ENCODE data around the gene B3GNT3.
"Not testable (repeated sequence)": the region's sequence is repeated elsewhere in the genome, so short reads cannot be mapped to it uniquely, and the experiment has no call there.

Gene B3GNT3

DNA sequence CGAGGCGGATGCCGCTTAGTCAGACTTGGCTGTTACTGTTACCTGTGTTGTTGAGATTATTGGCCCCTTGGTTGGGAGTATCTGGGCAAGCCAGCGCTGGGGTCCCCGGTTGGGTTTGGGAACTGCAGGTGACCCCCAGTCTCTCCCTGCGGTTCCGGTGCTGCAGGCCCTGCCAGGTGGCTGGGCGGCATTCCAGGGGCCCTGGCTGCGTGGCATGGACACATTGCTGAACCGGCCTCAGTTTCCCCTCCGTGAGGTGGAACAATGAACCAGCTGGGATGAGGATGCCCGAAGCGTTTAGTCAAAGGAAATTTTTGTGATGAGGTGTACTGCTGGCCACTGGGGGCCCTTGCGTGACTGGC, 538 bp downstream of the B3GNT3 start:
- in situ Hi-C loops (cut with HindIII; ENCODE audit: low pct_unique_long_range_greater_than_20kb, low sequenced_read_pairs) = no loop called here
- DNase-seq (ENCODE audit: low read depth in 1 of 2, low spot score in 1 of 2) = no peak
- TF ChIP-seq JUND (IDR thresholded peaks at IDR 0.05; ENCODE audit: low read depth) = no peak

DNA sequence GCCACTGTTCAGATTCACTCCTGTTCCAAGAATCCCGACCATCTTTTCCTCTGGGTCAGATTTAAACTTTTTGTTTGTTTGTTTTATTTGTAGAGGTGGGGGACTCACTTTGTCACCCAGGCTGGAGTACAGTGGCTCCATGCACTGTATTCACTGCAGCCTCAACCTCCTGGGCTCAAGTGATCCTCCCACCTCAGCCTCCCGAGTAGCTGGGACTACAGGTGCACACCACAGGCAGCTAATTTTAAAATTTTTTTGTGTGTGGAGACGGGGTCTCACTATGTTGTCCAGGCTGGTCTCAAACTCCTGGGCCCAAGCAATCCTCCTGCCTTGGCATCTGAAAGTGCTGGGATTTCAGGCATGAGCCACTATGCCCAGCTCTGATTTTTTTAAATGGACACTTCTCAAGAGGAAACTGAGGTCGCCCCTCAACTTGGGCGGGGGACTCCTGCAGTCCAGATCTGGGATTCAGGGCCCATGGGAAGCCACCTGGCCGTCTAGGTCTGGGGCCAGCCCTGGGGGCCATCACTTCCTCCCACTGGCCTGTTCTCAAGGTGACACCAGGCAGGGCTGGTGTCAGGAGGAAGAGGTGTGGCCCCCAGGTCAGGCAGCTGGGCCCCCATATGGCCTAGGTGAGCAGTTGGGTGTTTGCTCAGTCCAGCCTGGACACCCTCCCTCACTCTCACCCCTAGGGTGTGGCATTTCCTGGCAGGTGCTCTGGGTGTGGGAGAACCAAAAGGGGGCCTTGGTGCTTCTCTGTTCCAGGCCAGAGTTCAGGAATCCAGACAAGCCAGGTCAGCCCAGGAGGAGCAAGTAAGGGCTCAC, 1.3 kb downstream of the B3GNT3 start:
- TF ChIP-seq JUND (IDR thresholded peaks at IDR 0.05; ENCODE audit: low read depth) = no peak
- in situ Hi-C loops (cut with HindIII; ENCODE audit: low pct_unique_long_range_greater_than_20kb, low sequenced_read_pairs) = no loop called here
- DNase-seq (ENCODE audit: low read depth in 1 of 2, low spot score in 1 of 2) = no peak

DNA sequence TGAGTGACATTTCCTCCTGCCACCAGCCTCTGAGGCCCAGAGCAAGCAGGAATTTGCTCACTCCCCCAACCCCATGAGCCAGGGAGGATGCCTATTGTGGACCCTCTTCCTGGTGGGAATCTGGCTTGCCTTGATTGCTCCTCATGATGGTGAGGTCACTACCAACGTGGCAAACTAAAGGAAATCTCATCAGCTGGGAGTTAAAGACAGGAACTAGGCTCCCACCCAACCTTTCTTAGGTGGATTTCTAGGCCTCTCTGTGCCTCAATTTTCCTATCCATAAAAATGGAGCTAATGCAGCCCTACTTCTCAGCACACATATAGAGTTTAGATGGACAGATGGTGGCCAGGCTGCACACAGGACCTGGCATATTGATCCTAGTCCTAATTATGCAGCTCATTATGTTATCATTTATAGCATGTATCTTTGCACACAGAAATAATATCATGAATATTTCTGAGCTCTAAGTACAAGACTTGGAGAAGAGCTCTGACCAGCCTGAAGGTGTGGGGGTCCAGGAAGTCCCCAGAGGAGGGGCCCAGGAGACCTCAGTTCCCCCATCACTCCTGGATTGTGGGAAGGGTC, 2.0 kb downstream of the B3GNT3 start:
- in situ Hi-C loops (cut with HindIII; ENCODE audit: low pct_unique_long_range_greater_than_20kb, low sequenced_read_pairs) = no loop called here
- no peak for TF ChIP-seq JUND (IDR thresholded peaks at IDR 0.05; ENCODE audit: low read depth)
- no peak for DNase-seq (ENCODE audit: low read depth in 1 of 2, low spot score in 1 of 2)

DNA sequence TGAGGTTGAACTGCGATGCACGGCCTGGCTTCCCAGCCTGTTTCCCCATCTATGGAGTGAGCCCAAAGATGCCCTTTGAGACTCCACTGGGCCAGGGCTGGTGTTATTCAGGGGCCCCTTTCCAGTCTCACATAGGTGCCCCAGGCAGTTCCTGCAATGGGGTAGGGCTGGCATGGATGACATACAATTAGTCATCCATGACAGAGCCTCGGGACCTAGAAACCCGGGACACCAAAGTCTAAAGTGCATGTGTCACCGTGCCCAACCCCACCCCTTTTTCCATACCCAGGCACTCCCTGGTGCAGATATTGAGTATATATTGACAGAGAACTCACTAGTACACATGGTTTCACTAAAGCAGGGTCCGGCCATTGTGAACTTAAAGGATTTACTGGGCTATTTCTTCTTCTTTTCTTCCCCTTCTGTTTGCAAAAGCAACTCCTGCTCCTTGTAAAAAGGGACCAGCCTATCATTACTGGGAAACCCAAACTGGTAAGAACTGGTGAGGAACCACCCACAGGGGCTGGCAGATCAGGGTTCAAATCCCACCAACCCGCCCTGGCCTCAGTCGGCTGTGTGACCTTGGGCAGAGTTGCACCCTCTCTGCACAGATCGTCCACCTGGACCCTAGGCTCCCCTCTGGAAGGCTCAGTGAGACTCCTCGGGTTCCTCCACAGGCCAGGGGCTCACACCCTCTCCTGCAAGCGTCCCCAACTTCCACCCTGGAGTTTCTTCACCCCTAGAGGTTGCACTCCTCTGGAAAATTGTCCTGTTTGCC, 2.7 kb downstream of the B3GNT3 start:
- TF ChIP-seq JUND (IDR thresholded peaks at IDR 0.05; ENCODE audit: low read depth) = no peak
- in situ Hi-C loops (cut with HindIII; ENCODE audit: low pct_unique_long_range_greater_than_20kb, low sequenced_read_pairs) = no loop called here
- DNase-seq (ENCODE audit: low read depth in 1 of 2, low spot score in 1 of 2) = peak in 1 of 2 experiments; percentile 26

DNA sequence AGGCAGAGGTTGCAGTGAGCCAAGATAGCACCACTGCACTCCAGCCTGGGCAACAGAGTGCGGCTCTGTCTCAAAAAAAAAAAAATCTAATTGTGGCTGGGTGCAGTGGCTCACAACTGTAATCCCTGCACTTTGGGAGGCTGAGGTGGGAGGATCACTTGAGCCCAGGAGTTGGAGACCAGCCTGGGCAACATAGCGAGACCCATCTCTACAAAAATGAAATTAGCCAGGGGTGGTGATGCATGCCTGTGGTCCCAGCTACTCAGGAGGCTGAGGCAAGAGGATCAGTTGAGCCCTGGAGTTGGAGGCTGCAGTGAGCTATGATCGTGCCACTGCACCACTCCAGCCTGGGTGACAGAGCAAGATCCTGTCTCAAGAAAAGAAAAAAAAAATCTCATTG, 3.7 kb downstream of the B3GNT3 start:
- in situ Hi-C loops (cut with HindIII; ENCODE audit: low pct_unique_long_range_greater_than_20kb, low sequenced_read_pairs); DNase-seq (ENCODE audit: low read depth in 1 of 2, low spot score in 1 of 2): not testable (repeated sequence)

DNA sequence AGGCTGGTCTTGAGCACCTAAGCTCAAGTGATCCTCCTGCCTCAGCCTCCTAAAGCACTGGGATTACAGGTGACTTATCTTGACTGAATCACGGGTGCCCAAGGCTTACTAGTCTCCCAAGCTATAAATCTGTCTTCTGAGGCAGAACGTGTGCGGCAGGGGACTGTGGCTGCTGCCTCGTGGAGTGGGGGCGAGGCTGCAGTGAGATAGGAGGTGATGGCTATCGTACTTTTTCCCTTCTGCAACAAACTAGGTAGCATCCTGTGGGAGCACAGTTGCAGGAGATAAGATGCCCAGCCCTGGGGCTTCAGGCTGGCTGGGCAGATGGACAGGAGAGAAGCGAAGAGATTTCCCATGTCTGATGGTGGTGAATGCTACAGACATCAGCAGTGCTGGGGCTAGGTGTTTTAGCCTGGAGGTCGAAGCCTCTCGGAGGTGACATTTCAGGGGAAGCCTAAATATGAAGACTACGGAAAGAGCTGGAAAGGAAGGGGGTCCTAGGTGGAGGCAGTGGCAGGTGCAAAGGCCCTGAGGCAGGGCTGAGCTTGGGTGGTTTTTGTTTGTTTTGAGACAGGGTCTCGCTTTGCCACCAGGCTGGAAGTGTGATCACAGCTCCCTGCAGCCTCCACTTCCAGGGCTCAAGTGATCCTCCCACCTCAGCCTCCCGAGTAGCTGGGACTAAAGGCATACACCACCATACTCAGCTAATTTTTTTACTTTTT, 7.4 kb downstream of the B3GNT3 start:
- no peak for DNase-seq (ENCODE audit: low read depth in 1 of 2, low spot score in 1 of 2)
- in situ Hi-C loops (cut with HindIII; ENCODE audit: low pct_unique_long_range_greater_than_20kb, low sequenced_read_pairs) = no loop called here
- no peak for TF ChIP-seq JUND (IDR thresholded peaks at IDR 0.05; ENCODE audit: low read depth)

DNA sequence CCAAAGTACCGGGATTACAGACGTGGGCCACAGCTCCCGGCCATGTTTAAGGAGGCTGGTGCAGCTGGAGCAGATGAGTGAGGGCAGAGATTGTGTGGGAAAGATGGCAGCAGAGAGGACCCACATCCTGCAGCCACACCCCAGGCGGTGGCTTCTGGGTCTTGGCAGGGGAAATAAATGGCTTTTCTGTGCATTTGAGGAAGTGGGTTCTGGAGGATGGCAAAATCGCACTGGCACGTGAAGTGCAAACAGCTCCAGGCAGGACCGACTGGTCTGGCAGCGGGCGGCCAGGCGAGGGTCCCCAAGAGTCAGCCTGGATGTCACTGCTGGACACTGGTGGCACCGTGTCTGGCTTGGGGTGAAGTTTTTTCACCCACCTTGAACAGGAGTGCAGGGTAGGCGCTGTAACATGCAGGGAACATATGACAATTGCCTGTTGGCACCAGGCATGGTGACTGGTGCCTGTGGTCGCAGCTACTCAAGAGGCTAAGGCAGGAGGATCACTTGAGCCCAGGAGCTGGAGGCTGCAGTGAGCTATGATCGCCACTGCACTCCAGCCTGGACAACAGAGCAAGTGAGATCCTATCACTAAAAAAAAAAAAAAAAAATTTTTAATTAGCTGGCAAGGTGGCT, 8.4 kb downstream of the B3GNT3 start:
- no peak for TF ChIP-seq JUND (IDR thresholded peaks at IDR 0.05; ENCODE audit: low read depth)
- in situ Hi-C loops (cut with HindIII; ENCODE audit: low pct_unique_long_range_greater_than_20kb, low sequenced_read_pairs) = no loop called here
- DNase-seq (ENCODE audit: low read depth in 1 of 2, low spot score in 1 of 2) = no peak

DNA sequence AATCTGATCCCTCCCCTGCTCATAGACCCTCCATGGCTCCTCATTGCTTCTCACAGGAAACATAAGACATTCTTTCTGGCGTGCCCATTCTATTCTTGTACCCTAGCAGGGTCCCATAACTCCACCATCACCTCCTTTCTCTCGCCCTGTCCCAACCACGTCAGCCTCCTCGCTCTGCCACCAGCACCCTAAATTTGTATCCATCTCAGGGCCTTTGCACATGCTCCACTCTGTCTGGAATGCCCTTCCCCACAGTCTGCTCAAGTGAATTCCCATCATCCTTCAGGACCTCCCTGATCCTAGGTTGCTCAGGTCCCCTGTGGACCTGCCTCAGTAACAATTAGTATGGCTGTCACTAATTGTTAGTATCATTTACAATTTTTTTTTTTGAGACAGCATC, 10.5 kb downstream of the B3GNT3 start:
- no peak for DNase-seq (ENCODE audit: low read depth in 1 of 2, low spot score in 1 of 2)
- TF ChIP-seq JUND (IDR thresholded peaks at IDR 0.05; ENCODE audit: low read depth) = no peak
- in situ Hi-C loops (cut with HindIII; ENCODE audit: low pct_unique_long_range_greater_than_20kb, low sequenced_read_pairs) = no loop called here

DNA sequence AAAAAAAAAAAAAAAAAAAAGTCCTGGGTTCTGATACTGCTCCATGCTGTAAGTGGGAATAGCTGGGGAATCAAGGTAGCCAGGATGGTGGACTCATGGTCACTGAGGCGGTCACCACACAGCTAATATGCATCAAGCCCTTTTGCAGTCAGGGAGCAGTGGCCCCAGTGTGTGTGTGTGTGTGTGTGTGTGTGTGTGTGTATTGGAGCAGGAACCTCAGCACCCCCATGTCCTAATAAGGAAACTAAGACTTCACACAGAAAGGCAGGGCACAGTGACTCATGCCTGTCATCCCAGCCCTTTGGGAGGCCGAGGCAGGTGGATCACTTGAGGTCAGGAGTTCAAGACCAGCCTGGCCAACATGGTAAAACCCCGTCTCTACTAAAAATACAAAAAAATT, 12.0 kb downstream of the B3GNT3 start:
- TF ChIP-seq JUND (IDR thresholded peaks at IDR 0.05; ENCODE audit: low read depth) = no peak
- in situ Hi-C loops (cut with HindIII; ENCODE audit: low pct_unique_long_range_greater_than_20kb, low sequenced_read_pairs) = no loop called here
- no peak for DNase-seq (ENCODE audit: low read depth in 1 of 2, low spot score in 1 of 2)

DNA sequence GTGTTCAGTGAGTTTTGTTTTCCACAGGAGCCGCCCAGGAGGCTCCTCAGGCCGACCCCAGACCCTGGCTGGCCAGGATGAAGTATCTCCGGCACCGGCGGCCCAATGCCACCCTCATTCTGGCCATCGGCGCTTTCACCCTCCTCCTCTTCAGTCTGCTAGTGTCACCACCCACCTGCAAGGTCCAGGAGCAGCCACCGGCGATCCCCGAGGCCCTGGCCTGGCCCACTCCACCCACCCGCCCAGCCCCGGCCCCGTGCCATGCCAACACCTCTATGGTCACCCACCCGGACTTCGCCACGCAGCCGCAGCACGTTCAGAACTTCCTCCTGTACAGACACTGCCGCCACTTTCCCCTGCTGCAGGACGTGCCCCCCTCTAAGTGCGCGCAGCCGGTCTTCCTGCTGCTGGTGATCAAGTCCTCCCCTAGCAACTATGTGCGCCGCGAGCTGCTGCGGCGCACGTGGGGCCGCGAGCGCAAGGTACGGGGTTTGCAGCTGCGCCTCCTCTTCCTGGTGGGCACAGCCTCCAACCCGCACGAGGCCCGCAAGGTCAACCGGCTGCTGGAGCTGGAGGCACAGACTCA, 12.9 kb downstream of the B3GNT3 start:
- DNase-seq (ENCODE audit: low read depth in 1 of 2, low spot score in 1 of 2) = no peak
- TF ChIP-seq JUND (IDR thresholded peaks at IDR 0.05; ENCODE audit: low read depth) = no peak
- in situ Hi-C loops (cut with HindIII; ENCODE audit: low pct_unique_long_range_greater_than_20kb, low sequenced_read_pairs) = no loop called here

DNA sequence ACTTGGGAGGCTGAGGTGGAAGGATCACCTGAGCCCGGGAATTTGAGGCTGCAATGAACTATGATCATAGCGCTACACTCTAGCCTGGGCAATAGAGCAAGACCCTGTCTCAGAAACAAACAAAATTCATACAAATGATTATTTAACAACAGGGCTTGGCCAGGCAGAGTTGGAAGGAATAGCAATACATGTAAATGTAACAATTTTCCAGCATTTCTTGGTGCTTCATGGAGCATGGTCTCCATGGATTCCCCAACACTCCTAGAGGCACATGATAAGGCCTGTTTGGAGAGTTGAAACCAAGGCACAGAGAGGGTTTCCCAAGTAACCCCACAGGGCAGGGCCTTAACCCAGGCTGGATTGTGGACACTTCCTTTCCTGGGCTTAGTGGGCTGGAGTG, 16.2 kb downstream of the B3GNT3 start:
- no peak for DNase-seq (ENCODE audit: low read depth in 1 of 2, low spot score in 1 of 2)
- in situ Hi-C loops (cut with HindIII; ENCODE audit: low pct_unique_long_range_greater_than_20kb, low sequenced_read_pairs) = no loop called here
- no peak for TF ChIP-seq JUND (IDR thresholded peaks at IDR 0.05; ENCODE audit: low read depth)

DNA sequence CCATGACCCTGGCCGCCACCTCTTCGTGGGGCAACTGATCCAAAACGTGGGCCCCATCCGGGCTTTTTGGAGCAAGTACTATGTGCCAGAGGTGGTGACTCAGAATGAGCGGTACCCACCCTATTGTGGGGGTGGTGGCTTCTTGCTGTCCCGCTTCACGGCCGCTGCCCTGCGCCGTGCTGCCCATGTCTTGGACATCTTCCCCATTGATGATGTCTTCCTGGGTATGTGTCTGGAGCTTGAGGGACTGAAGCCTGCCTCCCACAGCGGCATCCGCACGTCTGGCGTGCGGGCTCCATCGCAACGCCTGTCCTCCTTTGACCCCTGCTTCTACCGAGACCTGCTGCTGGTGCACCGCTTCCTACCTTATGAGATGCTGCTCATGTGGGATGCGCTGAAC, 16.7 kb downstream of the B3GNT3 start:
- no peak for DNase-seq (ENCODE audit: low read depth in 1 of 2, low spot score in 1 of 2)
- in situ Hi-C loops (cut with HindIII; ENCODE audit: low pct_unique_long_range_greater_than_20kb, low sequenced_read_pairs) = no loop called here
- TF ChIP-seq JUND (IDR thresholded peaks at IDR 0.05; ENCODE audit: low read depth) = no peak
